Measurements from ENCODE around the gene DHH. TPM values are rescaled to one million over a fixed set of nuclear protein-coding genes. Genes with fewer than 3 reads are reported as not detected.

DHH gene
- total RNA-seq, 2 donors from 2014 or later = 0.24 to 0.31 TPM

GRCh38 chr12:49097381-49097780 is 2.8 kb upstream of the DHH start:
- DNase-seq (ENCODE audit: low spot score) = no peak
- peaks cover 7% of the 10 kb centered on the region for H3K36me3 Mint-ChIP-seq
- no peak overlapping the region for H3K27ac Mint-ChIP-seq
- H3K4me1 Mint-ChIP-seq (ENCODE audit: low read depth in 2 of 2) = peaks cover 6 to 16% of the 10 kb centered on the region in 2 donors
- H3K4me3 Mint-ChIP-seq = no peak overlapping the region
- no peak for ATAC-seq
- peaks cover 14 to 19% of the 10 kb centered on the region in 2 donors for H3K27me3 Mint-ChIP-seq
- no peaks in the 10 kb centered on the region for H3K9me3 Mint-ChIP-seq

DNA sequence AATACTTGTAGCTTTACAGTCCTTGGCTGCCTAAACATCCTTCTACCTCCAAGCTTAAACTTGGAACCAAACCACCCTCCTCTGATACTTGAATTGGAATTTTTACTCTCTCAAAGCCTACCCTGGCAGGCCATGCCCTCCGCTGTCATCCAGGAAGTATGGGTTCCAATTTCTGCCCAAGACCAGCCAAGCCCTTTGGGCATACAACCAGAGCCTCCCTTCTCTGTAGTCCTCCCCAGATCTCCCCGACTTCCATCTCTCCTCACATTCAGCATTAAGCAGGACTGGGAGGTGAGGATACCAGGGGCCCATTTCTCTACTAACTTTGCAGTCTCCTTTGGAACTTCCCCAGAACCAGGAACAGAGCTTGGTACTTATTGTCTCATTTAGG is 369 bp upstream of the DHH start:
- DNase-seq (ENCODE audit: low spot score) (no peak), ATAC-seq (no peak)
- peak overlapping the region; percentile 26 for H3K4me3 Mint-ChIP-seq
- peaks cover 17 to 33% of the 10 kb centered on the region in 2 donors for H3K4me1 Mint-ChIP-seq (ENCODE audit: low read depth in 2 of 2)
- peak overlapping the region in 1 of 2 donors; percentile 36 for H3K27ac Mint-ChIP-seq
- peaks cover 7% of the 10 kb centered on the region for H3K36me3 Mint-ChIP-seq
- no peaks in the 10 kb centered on the region for H3K9me3 Mint-ChIP-seq
- peaks cover 24 to 32% of the 10 kb centered on the region in 2 donors for H3K27me3 Mint-ChIP-seq

DNA sequence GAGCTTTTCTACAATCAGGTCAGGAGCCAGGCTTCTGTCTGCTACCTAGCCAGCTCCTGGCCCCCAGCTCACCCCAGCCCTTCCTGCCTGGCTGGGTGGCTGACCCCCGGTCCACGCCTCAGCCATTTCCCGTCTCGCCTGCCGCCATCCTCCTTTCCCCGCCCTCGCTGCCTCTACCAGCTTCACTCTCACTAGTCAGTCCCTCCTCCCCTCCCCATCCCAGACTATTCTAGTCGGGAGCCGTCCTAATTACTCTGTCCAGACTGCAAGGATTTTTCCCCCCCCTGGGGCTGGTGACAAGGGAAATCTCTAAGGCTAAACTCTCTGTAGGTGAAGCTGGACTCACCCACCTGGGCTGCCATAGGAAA is 825 bp downstream of the DHH start:
- H3K4me1 Mint-ChIP-seq (ENCODE audit: low read depth in 2 of 2) = peaks cover 24 to 41% of the 10 kb centered on the region in 2 donors
- no peak for ATAC-seq
- H3K36me3 Mint-ChIP-seq = peaks cover 7% of the 10 kb centered on the region
- no peak overlapping the region for H3K27ac Mint-ChIP-seq
- peaks cover 24 to 32% of the 10 kb centered on the region in 2 donors for H3K27me3 Mint-ChIP-seq
- peak overlapping the region; percentile 30 for H3K4me3 Mint-ChIP-seq
- DNase-seq (ENCODE audit: low spot score) = no peak
- no peaks in the 10 kb centered on the region for H3K9me3 Mint-ChIP-seq

DNA sequence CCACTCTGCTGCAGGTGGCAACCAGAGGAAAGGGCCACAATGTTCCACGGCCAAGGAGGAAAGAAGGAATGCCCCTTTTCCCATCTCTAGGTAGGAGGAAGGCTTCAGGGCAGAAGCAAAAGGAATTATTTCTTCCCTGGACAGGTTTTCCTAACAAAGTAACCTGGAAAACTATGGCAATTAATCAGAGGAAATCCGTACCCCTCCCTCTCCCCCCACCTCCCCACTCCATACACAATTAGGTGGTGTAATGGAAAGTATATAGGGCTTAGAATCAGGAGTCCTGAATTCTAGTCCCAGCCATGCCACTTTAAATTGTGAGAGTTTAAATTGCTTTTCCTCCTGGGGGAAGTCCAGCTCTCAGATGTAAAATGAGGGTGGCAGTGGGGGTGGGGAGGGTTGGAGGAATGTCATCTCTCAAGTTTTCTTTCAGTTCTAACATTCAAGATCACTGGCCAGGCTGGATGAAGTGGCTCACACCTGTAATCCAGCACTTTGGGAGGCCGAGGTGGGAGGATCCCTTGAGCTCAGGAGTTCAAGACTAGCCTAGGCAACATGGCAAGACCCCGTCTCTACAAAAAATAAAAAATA is 1.7 kb downstream of the DHH start:
- Mint-ChIP-seq H3K4me3 (no peak overlapping the region), H3K27ac (no peak overlapping the region), H3K9me3 (no peaks in the 10 kb centered on the region), H3K4me1 (ENCODE audit: low read depth in 2 of 2) (peaks cover 33 to 49% of the 10 kb centered on the region in 2 donors), H3K36me3 (peaks cover 7% of the 10 kb centered on the region), H3K27me3 (peaks cover 24 to 32% of the 10 kb centered on the region in 2 donors)
- DNase-seq (ENCODE audit: low spot score) (no peak), ATAC-seq (no peak)

DNA sequence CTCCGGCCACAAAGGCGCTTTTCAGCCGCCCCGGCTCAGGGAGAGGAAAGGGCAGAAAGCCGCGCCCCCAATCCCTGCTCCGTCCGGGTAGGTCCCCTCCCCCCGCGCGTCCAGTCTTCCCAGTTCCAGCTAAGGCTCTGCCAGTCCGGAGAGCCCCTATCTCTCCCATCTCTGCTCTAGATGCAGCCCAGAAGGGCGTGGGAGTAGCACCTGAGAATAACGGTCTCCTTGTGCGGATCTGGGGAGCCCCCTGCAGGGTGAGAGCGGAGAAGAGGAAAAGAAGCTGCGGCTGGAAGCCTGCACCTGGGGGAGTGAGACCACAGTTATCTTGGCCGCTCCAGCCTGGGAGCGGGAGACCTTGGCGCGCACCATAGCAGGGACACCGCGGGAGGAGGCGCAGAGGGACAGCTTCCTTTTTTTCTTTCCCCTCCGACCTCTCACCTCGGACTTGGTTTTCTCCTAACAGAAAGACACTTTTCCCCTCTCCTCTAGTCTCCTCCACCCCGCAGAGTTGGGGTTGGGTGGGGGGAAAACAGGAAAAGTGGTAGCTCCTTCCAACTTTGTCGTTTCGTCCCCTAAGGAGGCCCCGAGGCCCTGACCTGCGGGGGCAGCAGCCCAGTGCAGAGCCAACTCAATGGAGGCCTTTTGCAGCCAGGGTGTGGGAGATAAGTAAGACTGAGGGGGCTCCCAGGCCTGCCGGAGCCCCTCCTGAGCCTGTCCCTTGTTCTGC is 2.4 kb downstream of the DHH start:
- no peak overlapping the region for H3K27ac Mint-ChIP-seq
- no peak for ATAC-seq
- peaks cover 24 to 32% of the 10 kb centered on the region in 2 donors for H3K27me3 Mint-ChIP-seq
- H3K4me1 Mint-ChIP-seq (ENCODE audit: low read depth in 2 of 2) = peaks cover 39 to 53% of the 10 kb centered on the region in 2 donors
- H3K4me3 Mint-ChIP-seq = peak overlapping the region; percentile 34
- no peaks in the 10 kb centered on the region for H3K9me3 Mint-ChIP-seq
- no peak for DNase-seq (ENCODE audit: low spot score)
- peaks cover 7% of the 10 kb centered on the region for H3K36me3 Mint-ChIP-seq

DNA sequence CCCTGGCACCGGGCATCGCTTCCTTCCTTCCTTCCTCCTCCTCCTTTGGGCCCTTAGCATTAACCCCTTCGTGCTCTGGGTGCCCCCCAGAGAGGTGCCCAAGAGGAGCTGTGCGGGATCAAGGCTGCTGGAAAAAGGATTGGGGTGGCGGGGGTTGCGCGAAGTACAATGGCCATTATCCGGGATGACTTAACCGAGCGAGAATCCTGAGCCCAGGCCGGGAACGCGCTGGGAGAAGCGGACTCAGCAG is 2.8 kb downstream of the DHH start:
- Mint-ChIP-seq H3K9me3 (no peaks in the 10 kb centered on the region), H3K4me1 (ENCODE audit: low read depth in 2 of 2) (peaks cover 39 to 53% of the 10 kb centered on the region in 2 donors), H3K27me3 (peaks cover 24 to 34% of the 10 kb centered on the region in 2 donors), H3K27ac (no peak overlapping the region), H3K4me3 (peak overlapping the region; percentile 85), H3K36me3 (peaks cover 7% of the 10 kb centered on the region)
- ATAC-seq (no peak), DNase-seq (ENCODE audit: low spot score) (no peak)

DNA sequence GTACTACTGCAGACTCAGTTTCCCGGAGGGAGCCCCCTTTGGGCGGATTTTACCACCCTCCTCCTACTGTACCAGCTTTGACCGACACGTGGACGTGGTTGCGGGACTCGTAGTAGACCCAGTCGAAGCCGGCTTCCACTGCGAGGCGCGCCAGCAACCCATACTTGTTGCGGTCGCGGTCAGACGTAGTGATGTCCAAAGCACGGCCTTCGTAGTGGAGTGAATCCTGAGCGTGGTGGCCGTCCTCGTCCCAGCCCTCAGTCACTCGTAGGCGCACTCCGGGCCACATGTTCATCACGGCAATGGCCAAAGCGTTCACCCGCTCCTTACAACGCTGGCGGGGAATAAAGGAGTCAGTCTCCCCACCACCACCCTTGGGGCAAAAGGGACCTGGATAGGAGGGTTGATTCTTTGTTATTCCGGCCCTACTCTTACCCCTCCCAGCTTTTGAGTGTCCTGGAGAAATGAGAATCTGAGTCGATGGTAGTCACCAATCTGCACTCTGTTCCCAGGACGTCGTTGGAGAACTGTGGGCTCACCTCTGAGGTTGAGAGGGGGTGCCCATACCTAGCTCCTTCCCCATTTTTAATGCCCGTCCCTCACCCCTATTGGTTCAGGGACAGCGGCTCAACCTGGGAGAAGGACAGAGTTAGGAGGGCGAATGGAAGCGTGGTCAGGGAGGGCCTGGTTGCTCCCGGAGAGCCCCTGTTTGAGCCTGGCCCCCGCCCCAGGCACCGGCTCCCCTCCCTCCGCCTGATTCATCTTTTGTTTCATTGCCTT is 3.4 kb downstream of the DHH start:
- peaks cover 7% of the 10 kb centered on the region for H3K36me3 Mint-ChIP-seq
- ATAC-seq (no peak), DNase-seq (ENCODE audit: low spot score) (no peak)
- peak overlapping the region in 1 of 2 donors; percentile 46 for H3K27ac Mint-ChIP-seq
- no peaks in the 10 kb centered on the region for H3K9me3 Mint-ChIP-seq
- peaks cover 26 to 39% of the 10 kb centered on the region in 2 donors for H3K27me3 Mint-ChIP-seq
- H3K4me1 Mint-ChIP-seq (ENCODE audit: low read depth in 2 of 2) = peaks cover 39 to 55% of the 10 kb centered on the region in 2 donors
- H3K4me3 Mint-ChIP-seq = peak overlapping the region; percentile 85

- DNase-seq (ENCODE audit: low spot score) = peak; percentile 75
- Mint-ChIP-seq H3K27me3 (peaks cover 22 to 35% of the 10 kb centered on the region in 2 donors), H3K9me3 (no peaks in the 10 kb centered on the region), H3K4me1 (ENCODE audit: low read depth in 2 of 2) (peaks cover 36 to 51% of the 10 kb centered on the region in 2 donors), H3K36me3 (no peaks in the 10 kb centered on the region), H3K4me3 (peak overlapping the region; percentile 85), H3K27ac (peak overlapping the region in 1 of 2 donors; percentile 46)
- ATAC-seq = peak; percentile 51 to 60
These were observed 4.5 kb downstream of the DHH start for GRCh38 chr12:49089821-49090773.

- no peak overlapping the region for H3K27ac Mint-ChIP-seq
- peaks cover 17 to 29% of the 10 kb centered on the region in 2 donors for H3K27me3 Mint-ChIP-seq
- H3K4me3 Mint-ChIP-seq = peak overlapping the region; percentile 62
- ATAC-seq (no peak), DNase-seq (ENCODE audit: low spot score) (no peak)
- H3K36me3 Mint-ChIP-seq = no peaks in the 10 kb centered on the region
- H3K9me3 Mint-ChIP-seq = no peaks in the 10 kb centered on the region
- H3K4me1 Mint-ChIP-seq (ENCODE audit: low read depth in 2 of 2) = peaks cover 33 to 47% of the 10 kb centered on the region in 2 donors
These were observed 5.7 kb downstream of the DHH start for GRCh38 chr12:49088932-49089330.

DNA sequence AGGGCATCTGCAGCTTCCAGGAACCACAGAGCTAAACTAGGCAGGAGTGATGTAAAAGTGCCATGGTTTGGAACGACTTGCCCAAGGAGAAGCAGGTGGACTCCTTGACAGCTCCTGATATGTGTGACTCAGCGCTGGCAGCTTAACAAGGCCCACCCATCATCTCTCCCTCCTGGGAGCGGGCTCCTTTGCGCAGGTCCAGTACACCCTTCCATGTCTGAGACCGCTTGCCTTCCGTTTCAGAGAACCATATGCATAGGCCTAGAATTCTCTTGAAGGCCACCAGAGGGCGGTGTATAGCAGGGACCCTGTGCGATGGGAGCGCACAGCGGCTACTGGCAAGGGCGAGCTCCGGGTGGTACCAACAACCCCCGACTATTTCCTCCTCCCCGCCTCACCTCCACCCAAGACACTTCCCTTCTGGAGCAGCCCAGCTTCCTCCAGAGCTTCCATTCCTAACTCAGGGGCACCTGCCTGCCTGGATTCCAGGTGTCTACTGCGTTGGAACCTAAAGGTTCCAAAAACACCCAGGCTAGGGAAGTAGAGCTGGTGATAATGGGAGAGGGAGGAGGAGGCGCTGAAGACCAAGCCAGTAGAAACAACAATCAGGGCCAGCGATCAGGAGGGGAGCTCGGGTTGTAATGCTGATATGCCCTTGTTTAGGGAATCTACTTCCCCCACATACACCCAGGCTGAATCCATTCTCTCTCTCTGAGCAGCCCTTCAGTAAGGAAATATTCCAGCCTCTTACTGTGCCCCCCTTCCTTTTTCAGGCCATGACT is 6.3 kb downstream of the DHH start:
- Mint-ChIP-seq H3K36me3 (no peaks in the 10 kb centered on the region), H3K27me3 (peaks cover 12 to 23% of the 10 kb centered on the region in 2 donors), H3K27ac (peak overlapping the region in 1 of 2 donors; percentile 18), H3K4me3 (peak overlapping the region; percentile 62), H3K4me1 (ENCODE audit: low read depth in 2 of 2) (peaks cover 33 to 42% of the 10 kb centered on the region in 2 donors), H3K9me3 (no peaks in the 10 kb centered on the region)
- peak; percentile 86 for DNase-seq (ENCODE audit: low spot score)
- peak; percentile 92 to 93 for ATAC-seq

DNA sequence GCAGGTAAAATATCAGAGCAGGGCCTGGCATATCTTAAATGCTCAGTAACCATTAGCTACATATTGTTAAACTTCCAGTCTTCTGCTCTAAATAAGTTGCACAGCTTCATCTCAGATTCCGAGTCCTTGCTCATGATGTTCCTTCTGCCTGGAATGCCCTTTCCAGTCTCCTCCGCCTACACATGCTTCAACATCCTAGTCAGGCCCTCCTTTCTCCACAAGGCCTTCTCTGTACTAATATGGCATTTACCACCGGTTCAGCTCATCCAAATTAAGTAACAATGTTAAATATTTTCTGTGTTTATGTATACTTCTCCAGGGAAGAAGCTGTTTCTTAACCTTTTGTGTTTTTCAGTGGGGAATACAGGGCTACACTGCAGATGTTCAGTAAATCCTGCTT is 8.5 kb downstream of the DHH start:
- Mint-ChIP-seq H3K27ac (peak overlapping the region in 1 of 2 donors; percentile 13), H3K9me3 (no peaks in the 10 kb centered on the region), H3K36me3 (no peaks in the 10 kb centered on the region), H3K27me3 (peaks cover 9 to 18% of the 10 kb centered on the region in 2 donors), H3K4me3 (no peak overlapping the region), H3K4me1 (ENCODE audit: low read depth in 2 of 2) (peaks cover 30 to 32% of the 10 kb centered on the region in 2 donors)
- no peak for ATAC-seq
- no peak for DNase-seq (ENCODE audit: low spot score)

DNA sequence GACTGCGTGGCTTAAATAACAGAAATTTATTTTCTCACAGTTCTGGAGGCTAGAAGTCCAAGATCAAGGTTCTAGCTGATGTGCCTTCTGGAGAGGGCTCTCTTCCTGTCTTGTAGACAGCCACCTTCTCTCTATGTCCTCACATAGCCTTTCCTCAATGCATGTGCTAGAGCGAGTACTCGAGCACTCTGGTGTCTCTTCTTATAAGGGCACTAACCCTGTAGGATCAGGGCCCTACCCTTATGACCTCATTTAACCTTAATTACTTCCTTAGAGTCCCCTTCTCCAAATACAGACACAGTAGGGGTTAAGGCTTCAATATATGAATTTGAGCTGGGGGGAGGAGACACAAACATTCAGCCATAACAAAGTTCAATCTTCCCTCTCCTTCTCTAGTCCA is 10.2 kb downstream of the DHH start:
- ATAC-seq = no peak

More for the DNA sequence above, 10.2 kb downstream of the DHH start:
- DNase-seq (ENCODE audit: low spot score) = no peak
- H3K27me3 Mint-ChIP-seq = peaks cover 5 to 8% of the 10 kb centered on the region in 2 donors
- peaks cover 18 to 20% of the 10 kb centered on the region in 2 donors for H3K4me1 Mint-ChIP-seq (ENCODE audit: low read depth in 2 of 2)
- no peaks in the 10 kb centered on the region for H3K36me3 Mint-ChIP-seq
- H3K9me3 Mint-ChIP-seq = no peaks in the 10 kb centered on the region
- H3K4me3 Mint-ChIP-seq = no peak overlapping the region
- H3K27ac Mint-ChIP-seq = no peak overlapping the region
